Measurements from ENCODE around the gene BCR.

GRCh38 chr22:23243006-23243573, 62.8 kb downstream of the BCR start:
- TF ChIP-seq, protein P1, sequence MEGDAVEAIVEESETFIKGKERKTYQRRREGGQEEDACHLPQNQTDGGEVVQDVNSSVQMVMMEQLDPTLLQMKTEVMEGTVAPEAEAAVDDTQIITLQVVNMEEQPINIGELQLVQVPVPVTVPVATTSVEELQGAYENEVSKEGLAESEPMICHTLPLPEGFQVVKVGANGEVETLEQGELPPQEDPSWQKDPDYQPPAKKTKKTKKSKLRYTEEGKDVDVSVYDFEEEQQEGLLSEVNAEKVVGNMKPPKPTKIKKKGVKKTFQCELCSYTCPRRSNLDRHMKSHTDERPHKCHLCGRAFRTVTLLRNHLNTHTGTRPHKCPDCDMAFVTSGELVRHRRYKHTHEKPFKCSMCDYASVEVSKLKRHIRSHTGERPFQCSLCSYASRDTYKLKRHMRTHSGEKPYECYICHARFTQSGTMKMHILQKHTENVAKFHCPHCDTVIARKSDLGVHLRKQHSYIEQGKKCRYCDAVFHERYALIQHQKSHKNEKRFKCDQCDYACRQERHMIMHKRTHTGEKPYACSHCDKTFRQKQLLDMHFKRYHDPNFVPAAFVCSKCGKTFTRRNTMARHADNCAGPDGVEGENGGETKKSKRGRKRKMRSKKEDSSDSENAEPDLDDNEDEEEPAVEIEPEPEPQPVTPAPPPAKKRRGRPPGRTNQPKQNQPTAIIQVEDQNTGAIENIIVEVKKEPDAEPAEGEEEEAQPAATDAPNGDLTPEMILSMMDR (IDR thresholded peaks at IDR 0.05; ENCODE audit: insufficient read depth, low read length, poor library complexity, severe bottlenecking) = no peak
- TF ChIP-seq EZH2phosphoT487 (conservative IDR thresholded peaks at IDR 0.05; ENCODE audit: low read length) = no peak
